RPMI8226 (cell line): ENCODE measurements around the gene RPP25.
"Not testable (repeated sequence)": the region's sequence is repeated elsewhere in the genome, so short reads cannot be mapped to it uniquely, and the experiment has no call there.

Source experiments
- DNase-seq: peaks from one replicate; pipeline ENCODE4 v3.0.0-alpha.2; 2015

Gene RPP25

DNA sequence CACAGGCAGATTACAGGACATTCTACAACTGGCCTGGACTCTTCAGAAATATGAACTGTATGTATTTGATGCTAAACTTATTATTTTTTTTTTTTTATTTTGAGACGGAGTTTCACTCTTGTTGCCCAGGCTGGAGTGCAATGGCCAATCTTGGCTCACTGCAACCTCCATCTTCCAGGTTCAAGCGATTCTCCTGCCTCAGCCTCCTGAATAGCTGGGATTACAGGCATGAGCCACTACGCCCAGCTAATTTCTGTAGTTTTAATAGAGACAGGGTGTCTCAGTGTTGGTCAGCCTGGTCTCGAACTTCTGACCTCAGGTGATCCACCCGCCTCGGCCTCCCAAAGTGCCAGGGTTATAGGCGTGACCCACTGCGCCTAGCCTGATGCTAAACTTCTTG, 42.8 kb downstream of the RPP25 start:
- not testable (repeated sequence) for DNase-seq

DNA sequence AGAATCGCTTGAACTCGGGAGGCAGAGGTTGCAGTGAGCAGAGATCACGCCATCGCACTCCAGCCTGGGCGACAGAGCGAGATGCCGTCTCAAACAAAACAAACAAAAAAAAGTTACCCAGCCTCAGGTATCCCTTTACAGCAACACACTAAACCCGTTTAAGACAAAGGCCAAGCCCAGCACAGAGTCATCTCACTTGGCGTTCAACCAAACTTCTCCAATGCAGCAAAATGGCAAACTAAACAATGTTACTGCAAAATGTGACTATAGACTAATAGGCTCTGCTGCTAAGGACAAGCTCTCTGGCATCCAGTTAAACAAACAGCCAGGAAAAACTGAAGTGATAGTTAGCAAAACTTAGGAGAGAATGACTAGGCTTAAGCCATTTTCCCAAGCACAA, 43.5 kb downstream of the RPP25 start:
- DNase-seq: no peak

DNA sequence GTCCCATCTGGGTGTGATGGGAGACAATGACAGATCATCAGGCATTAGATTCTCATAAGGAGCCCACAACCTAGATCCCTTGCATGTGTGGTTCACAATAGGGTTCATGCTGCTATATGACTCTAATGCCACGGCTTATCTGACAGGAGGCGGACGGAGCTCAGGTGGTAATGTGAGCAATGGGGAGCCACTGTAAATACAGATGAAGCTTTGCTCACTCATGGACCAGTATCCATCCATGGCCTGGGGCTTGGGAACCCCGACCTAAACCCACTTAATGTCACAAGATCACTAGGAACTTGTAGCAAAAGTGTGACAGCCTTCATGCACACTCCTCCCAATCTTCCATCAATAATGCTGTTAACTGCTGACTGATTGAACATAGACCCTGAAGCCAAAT, 47.9 kb downstream of the RPP25 start:
- no peak for DNase-seq

DNA sequence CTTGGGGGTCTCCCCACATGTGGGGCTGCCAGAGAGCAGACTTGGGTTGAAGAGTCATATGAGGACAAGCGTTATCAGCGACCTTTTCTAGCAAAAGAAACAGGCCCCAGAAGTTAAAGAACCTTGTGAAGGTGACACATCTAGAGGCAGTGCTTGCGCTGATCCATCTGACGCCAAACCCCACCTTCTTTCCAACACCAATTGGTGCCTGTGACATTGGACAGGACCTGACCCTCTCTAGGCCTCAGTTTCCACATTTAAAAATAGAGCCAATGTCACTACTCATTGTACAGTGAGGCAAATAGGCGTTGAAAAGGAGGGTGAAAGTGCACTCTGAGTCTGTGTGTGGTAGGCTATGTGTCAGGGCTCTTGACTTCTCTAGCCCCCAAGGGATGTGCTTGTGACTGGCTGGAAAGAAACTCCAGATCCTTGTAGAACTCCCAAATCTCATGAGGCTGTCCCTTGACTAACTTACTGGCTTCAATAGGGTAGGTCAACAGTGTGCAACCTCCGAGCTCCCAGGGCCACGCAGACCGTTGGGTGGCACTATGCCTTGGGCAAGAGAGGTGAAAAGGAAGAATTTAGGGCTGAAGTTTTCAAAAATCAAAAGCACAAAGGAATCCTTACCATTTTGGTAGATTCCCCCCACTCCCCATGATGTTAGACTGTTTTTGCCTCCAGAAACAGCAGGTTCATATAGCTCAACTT, 49.3 kb downstream of the RPP25 start:
- DNase-seq: peak; percentile 17

DNA sequence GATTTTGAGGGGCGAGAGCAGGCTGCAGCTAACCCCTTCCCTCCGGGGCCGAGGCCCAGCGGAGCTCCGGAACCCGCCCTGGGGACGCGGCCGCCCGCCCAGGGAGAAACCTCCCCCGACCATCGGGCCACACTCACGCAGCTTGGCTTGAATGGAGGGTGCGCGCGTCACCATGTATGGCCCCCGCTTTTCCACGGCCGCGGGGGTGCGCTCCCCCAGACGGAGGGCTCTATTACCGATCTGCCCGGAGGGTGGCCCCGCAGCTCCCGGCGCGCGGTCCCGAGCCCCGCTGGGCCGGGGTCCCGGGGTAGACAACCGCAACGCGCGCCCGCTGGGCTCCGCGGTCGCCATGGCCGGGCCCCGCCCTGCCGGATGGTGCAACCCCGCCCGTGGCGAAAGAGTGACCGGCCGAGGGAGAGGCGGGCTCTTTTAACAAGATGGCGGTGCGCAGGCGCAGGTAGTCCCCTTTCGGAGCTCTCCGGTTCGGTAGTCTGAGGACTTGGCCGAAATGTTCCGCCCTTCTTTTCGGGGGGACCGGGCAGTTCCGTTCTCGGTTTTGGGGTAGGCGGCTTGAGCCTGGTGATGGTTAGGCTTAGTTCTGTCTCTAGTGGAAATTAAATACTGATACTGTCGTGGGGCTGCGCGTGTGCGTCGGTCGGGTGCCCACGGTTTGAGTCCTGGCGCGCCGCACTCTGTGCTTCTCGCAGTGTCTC, 50.0 kb downstream of the RPP25 start, which contains the start of gene FAM219B:
FAM219B (minus strand) TSS at position 402 of the 713 bp plus-strand sequence; CDS start at position 351, 51 bp downstream.
- peak; percentile 96 for DNase-seq

DNA sequence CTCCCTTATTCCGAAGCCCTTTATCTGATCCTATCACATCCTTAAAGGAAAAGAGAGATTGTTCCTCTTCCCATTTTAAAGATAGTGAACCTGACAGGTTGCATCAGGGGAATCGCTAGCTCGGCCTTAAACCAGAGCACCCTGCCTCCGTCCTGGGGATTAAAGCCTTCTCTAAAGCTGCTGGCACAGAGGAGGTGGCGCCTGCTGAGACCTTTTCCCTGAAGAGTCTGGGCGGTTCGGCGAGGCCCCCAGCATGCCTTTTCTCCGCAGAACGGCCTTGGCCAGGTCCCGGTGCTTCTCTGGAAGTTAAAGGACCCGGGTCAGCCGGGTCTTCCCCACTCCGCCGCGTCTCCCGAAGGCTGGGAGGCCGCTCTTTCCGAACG, 50.5 kb downstream of the RPP25 start:
- DNase-seq: peak; percentile 64
